ENCODE results near the gene CD300E. TPM values are rescaled to one million over a fixed set of nuclear protein-coding genes. Genes with fewer than 3 reads are reported as not detected.

Gene CD300E
- total and polyA plus RNA-seq, 2 of the 4 experiments (the other 2 are of a cell fraction): not detected

DNA sequence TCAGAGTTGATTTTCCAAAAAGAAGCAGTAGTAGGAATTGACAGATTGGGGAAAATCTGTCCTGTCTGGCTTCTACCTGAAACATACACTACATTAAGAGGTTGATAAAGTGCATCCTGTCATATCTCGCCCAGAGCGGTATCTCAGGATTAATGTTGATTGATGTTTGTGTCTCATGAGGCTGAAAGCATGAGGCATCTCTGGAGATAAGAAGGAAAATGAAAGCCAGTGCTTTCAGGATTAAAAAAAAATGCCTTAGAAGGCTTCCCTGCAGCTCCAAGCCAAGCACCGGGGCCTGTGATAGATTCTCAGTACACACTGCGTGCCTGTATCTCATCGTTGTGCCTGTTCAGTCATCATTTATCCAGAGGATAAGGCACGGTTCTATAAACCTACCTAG is 26.4 kb upstream of the CD300E start:
- Histone ChIP-seq H4K91ac (ENCODE audit: insufficient read depth, low read depth, low read length) (no peak overlapping the region), H3K9me1 (ENCODE audit: insufficient read depth, low read length) (no peaks in the 10 kb centered on the region), H3K23ac (ENCODE audit: low read depth, low read length) (no peak overlapping the region), H3K4me1 (ENCODE audit: control insufficient read depth, insufficient read depth, low read length) (no peaks in the 10 kb centered on the region), H3K9ac (ENCODE audit: low read depth, low read length) (no peak overlapping the region), H3K18ac (ENCODE audit: low read depth, low read length) (no peak overlapping the region), H3K56ac (ENCODE audit: extremely low read depth, insufficient read depth, low read length) (no peak overlapping the region), H4K5ac (ENCODE audit: low read depth, low read length) (no peak overlapping the region), H3K27ac (ENCODE audit: insufficient read depth, low read length) (no peak overlapping the region), H2AFZ (replicated peaks; ENCODE audit: low read length, poor library complexity) (no peak overlapping the region), H3K4me2 (ENCODE audit: low read depth, low read length) (no peak overlapping the region), H3K9me3 (ENCODE audit: control insufficient read depth, insufficient read depth, low read length) (no peaks in the 10 kb centered on the region), H2AK5ac (ENCODE audit: low read depth, low read length) (no peak overlapping the region), H4K8ac (ENCODE audit: low read depth in 2 of 2, low read length in 2 of 2) (no peak overlapping the region), H2AK9ac (replicated peaks; ENCODE audit: low read depth, low read length, poor library complexity) (no peak overlapping the region), H3K27me3 (ENCODE audit: control insufficient read depth, insufficient read depth, low read length) (no peaks in the 10 kb centered on the region; the same call in 1 of the 2 replicates), H2BK5ac (ENCODE audit: low read depth, low read length, poor library complexity, severe bottlenecking) (no peak overlapping the region), H3K4me3 (ENCODE audit: insufficient read depth, low read depth, low read length) (no peak overlapping the region), H3K14ac (replicated peaks; ENCODE audit: low read depth, low read length) (no peak overlapping the region), H2BK15ac (ENCODE audit: low read depth, low read length) (no peak overlapping the region), H3K79me1 (ENCODE audit: low read depth in 1 of 2, low read length in 2 of 2) (no peaks in the 10 kb centered on the region), H2BK20ac (ENCODE audit: low read depth, low read length) (no peak overlapping the region), H3K4ac (ENCODE audit: low read depth, low read length) (no peak overlapping the region), H3K36me3 (ENCODE audit: control insufficient read depth, insufficient read depth, low read length) (no peaks in the 10 kb centered on the region), H2BK120ac (ENCODE audit: low read depth, low read length) (no peak overlapping the region), H4K20me1 (ENCODE audit: insufficient read depth, low read length) (no peaks in the 10 kb centered on the region)
- DNase-seq: no peak
- no TSS peak for BruUV-seq (replicated peaks)
- dilution Hi-C loops (cut with HindIII; ENCODE audit: low sequenced_read_pairs, unreplicated experiment) (no loop called here), in situ Hi-C loops (cut with MboI; ENCODE audit: low sequenced_read_pairs) (no loop called here), intact Hi-C loops (cut with micrococcal nuclease) (no loop called here)
- WGBS, 2 experiments (ENCODE audit: extremely low coverage in 2 of 2, insufficient read length in 1 of 2): 33% methylated on average over 1 of the region's 6 CpGs; no CpG with 5 or more reads in 1 of the 2 experiments
- no peak for TF ChIP-seq MAFK (IDR thresholded peaks at IDR 0.05; ENCODE audit: low read depth, low read length)
- no peak for TF ChIP-seq RCOR1 (IDR thresholded peaks at IDR 0.05; ENCODE audit: insufficient replicate concordance, low read length)
- no peak for TF ChIP-seq MAZ (IDR thresholded peaks at IDR 0.05; ENCODE audit: borderline replicate concordance, low read depth, low read length)
- TF ChIP-seq USF2 (IDR thresholded peaks at IDR 0.05; ENCODE audit: low read depth, low read length): no peak
- TF ChIP-seq MXI1 (IDR thresholded peaks at IDR 0.05; ENCODE audit: borderline replicate concordance, low read depth, low read length): no peak
- no peak for TF ChIP-seq RFX5 (IDR thresholded peaks at IDR 0.05; ENCODE audit: low read depth, low read length)
- no peak for TF ChIP-seq RAD21 (IDR thresholded peaks at IDR 0.05; ENCODE audit: low read length)
- ChIA-PET POLR2A (ENCODE audit: unreplicated experiment) (no interaction called here), CTCF (no interaction called here)
- ATAC-seq (ENCODE audit: low read depth): no peak
